Endometrial microvascular endothelial cells (primary cell): ENCODE data around the gene CERS3. TPM values are rescaled to one million over a fixed set of nuclear protein-coding genes. Genes with fewer than 3 reads are reported as not detected.

Source experiments
- in situ Hi-C: cut with HindIII; loops from 2 replicates; pipeline ENCODE4 v1.10.0; 2017; ENCODE audit warnings: low sequenced_read_pairs, low pct_unique_long_range_greater_than_20kb; ENCODE audit errors: inconsistent ontology term
- total RNA-seq: library from RNA; depleted of rRNA; stranded (reverse); fragments of >200 nt; gene quantifications from one replicate; pipeline ENCODE4 v1.2.3, GENCODE V29; 2015; ENCODE audit errors: inconsistent ontology term

The CERS3 gene
- total RNA-seq, 1 donor from 2014 or later, result not detected

GRCh38 chr15:100429116-100429728 lies 99.5 kb downstream of the CERS3 start:
- in situ Hi-C loops, result no loop called here

- in situ Hi-C loops, result no loop called here
Observed at GRCh38 chr15:100426937-100427336, 101.8 kb downstream of the CERS3 start.

GRCh38 chr15:100405179-100405578 lies 123.6 kb downstream of the CERS3 start:
- in situ Hi-C loops, result no loop called here

- in situ Hi-C loops, result no loop called here
Observed at GRCh38 chr15:100400996-100401395, 127.8 kb downstream of the CERS3 start.

GRCh38 chr15:100394736-100395440 lies 133.9 kb downstream of the CERS3 start:
- in situ Hi-C loops, result no loop called here

GRCh38 chr15:100393008-100393407 lies 135.7 kb downstream of the CERS3 start:
- in situ Hi-C loops, result no loop called here

- in situ Hi-C loops, result no loop called here
Observed at GRCh38 chr15:100385300-100386050, 143.3 kb downstream of the CERS3 start.

- in situ Hi-C loops, result no loop called here
Observed at GRCh38 chr15:100384108-100384410, 144.7 kb downstream of the CERS3 start.

- in situ Hi-C loops, result no loop called here
Observed at GRCh38 chr15:100383302-100384107, 145.2 kb downstream of the CERS3 start.

GRCh38 chr15:100373942-100374341 lies 154.8 kb downstream of the CERS3 start:
- in situ Hi-C loops, result no loop called here

GRCh38 chr15:100373120-100373896 lies 155.4 kb downstream of the CERS3 start:
- in situ Hi-C loops, result no loop called here

- in situ Hi-C loops, result no loop called here
Observed at GRCh38 chr15:100372739-100373119, 156.0 kb downstream of the CERS3 start.

- in situ Hi-C loops, result no loop called here
Observed at GRCh38 chr15:100355342-100355741, 173.4 kb downstream of the CERS3 start.

GRCh38 chr15:100353449-100353848 lies 175.3 kb downstream of the CERS3 start:
- in situ Hi-C loops, result no loop called here

GRCh38 chr15:100350434-100351226 lies 178.1 kb downstream of the CERS3 start:
- in situ Hi-C loops, result no loop called here
